Measurements from ENCODE around the gene NPIPB6. TPM values are rescaled to one million over a fixed set of nuclear protein-coding genes. Genes with fewer than 3 reads are reported as not detected.

The NPIPB6 gene
- total RNA-seq, 1 donor from 2014 or later: 2.0 TPM

DNA sequence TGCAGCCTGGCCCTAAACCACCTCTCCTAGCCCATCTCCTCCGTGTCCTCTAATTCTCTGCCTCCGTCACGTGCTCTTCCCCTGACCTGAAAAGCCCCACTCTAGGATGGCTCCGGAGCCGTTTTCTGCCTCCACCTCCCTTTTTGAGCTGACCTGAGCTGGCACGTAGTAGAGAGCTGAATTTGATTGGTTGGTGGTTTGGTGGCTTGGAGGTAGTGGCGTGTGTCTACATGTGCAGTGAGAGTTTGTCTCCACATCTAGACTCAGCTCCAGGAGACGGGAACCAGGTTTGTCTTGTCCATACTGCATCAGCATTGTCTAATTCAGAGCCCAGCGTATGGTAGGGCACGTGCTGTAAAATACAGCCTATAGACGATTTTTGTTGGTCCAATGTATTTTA, 68.0 kb downstream of the NPIPB6 start:
- TF ChIP-seq, protein P1, sequence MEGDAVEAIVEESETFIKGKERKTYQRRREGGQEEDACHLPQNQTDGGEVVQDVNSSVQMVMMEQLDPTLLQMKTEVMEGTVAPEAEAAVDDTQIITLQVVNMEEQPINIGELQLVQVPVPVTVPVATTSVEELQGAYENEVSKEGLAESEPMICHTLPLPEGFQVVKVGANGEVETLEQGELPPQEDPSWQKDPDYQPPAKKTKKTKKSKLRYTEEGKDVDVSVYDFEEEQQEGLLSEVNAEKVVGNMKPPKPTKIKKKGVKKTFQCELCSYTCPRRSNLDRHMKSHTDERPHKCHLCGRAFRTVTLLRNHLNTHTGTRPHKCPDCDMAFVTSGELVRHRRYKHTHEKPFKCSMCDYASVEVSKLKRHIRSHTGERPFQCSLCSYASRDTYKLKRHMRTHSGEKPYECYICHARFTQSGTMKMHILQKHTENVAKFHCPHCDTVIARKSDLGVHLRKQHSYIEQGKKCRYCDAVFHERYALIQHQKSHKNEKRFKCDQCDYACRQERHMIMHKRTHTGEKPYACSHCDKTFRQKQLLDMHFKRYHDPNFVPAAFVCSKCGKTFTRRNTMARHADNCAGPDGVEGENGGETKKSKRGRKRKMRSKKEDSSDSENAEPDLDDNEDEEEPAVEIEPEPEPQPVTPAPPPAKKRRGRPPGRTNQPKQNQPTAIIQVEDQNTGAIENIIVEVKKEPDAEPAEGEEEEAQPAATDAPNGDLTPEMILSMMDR (conservative IDR thresholded peaks at IDR 0.05): no peak
- Mint-ChIP-seq H3K27ac (peak overlapping the region; percentile 51), H3K9me3 (no peaks in the 10 kb centered on the region), H3K4me3 (peak overlapping the region; percentile 83), H3K4me1 (ENCODE audit: unreplicated experiment) (peaks cover 20% of the 10 kb centered on the region), H3K27me3 (no peaks in the 10 kb centered on the region), H3K36me3 (no peaks in the 10 kb centered on the region)
- DNase-seq (ENCODE audit: extremely low spot score, unreplicated experiment): no peak

DNA sequence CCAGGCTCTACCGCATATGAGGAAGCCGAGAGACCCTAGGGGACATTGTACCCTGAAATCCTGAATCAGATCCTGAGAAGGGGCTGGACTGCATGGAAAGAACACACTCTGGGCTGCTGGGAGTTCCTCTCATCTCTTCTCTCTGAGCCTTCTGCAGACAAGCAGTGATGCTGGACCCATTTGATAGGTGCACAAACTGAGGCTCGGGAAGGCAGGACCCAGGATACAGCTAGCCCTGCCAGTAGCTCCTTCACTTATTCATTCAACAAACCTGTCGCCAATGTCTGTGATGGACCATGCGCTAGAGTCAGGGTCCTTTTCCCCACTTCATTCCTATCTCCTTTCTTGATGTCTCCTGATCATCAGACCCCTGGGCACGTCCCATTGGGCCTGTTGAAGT, 69.1 kb downstream of the NPIPB6 start:
- Mint-ChIP-seq H3K27ac (no peak overlapping the region), H3K27me3 (no peaks in the 10 kb centered on the region), H3K36me3 (no peaks in the 10 kb centered on the region), H3K4me1 (ENCODE audit: unreplicated experiment) (peaks cover 22% of the 10 kb centered on the region), H3K4me3 (peak overlapping the region; percentile 88), H3K9me3 (no peaks in the 10 kb centered on the region)
- no peak for DNase-seq (ENCODE audit: extremely low spot score, unreplicated experiment)
- TF ChIP-seq, protein P1 (conservative IDR thresholded peaks at IDR 0.05): no peak

DNA sequence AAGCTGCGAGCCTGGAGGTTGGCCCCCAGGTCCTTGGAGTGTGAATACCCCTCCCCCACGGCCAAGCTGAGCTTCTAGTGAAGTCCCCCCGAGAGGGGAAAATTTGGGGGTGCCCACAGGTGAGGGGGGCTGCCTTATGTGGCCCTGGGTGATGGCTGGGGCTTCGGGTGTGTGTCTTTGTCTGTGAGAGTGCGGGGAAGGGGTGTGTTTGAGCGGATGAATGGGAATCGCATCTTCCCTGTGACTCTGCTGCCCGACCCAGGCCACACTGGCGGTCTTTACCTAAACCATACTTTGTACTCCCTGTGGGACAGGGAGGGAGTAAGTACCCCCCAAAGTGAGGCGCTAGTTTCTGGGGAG, 69.7 kb downstream of the NPIPB6 start:
- TF ChIP-seq, protein P1 (conservative IDR thresholded peaks at IDR 0.05): no peak
- H3K27me3 Mint-ChIP-seq: no peaks in the 10 kb centered on the region
- peaks cover 25% of the 10 kb centered on the region for H3K4me1 Mint-ChIP-seq (ENCODE audit: unreplicated experiment)
- H3K4me3 Mint-ChIP-seq: peak overlapping the region; percentile 88
- peak overlapping the region; percentile 63 for H3K27ac Mint-ChIP-seq
- H3K9me3 Mint-ChIP-seq: no peaks in the 10 kb centered on the region
- no peak for DNase-seq (ENCODE audit: extremely low spot score, unreplicated experiment)
- no peaks in the 10 kb centered on the region for H3K36me3 Mint-ChIP-seq

DNA sequence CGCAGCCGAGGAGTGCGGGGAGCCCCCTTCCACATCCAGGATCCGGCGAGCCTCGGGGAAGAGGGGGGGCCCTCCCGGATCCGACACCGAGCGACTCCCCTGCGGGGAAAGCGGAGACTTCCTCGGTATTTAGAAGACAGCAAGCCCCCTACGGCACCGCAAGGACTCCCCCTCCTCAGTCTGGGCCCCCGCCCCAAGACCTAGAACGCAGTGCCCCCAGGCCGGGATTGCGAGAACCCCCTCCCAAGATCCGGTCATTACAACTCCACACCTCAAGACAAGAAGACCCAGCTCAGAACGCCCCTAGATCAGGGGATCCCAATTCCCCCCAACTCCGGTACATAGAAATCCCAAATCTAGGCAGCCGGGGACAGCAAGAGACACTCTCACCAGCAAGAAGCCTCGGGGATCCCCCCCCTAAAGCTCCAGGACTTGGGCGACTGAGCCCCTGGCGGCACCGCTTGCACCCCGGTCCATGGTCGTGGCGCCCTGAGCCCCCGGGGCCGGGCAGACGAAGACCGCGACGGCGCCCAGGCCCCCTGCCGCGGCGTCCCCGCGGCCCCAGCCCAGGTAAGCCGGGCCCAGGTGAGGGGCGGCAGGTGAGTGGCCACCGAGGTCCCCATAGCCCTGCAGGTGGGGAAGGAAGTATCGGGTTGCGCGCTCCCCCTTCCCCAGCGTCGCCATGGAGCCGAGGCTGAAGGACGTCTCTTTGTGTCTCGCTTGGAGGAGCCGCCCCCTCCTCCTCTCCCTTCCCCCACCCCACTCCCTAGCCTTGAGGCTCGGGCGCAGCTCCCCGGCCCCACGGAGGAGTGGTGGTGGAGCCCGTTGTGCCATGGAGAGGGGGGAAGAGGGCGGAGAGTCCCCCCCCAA, 70.3 kb downstream of the NPIPB6 start:
- TF ChIP-seq, protein P1 (conservative IDR thresholded peaks at IDR 0.05): no peak
- Mint-ChIP-seq H3K27ac (peak overlapping the region; percentile 63), H3K9me3 (no peaks in the 10 kb centered on the region), H3K36me3 (no peaks in the 10 kb centered on the region), H3K4me1 (ENCODE audit: unreplicated experiment) (peaks cover 19% of the 10 kb centered on the region), H3K27me3 (no peaks in the 10 kb centered on the region), H3K4me3 (peak overlapping the region; percentile 91)
- DNase-seq (ENCODE audit: extremely low spot score, unreplicated experiment): no peak

Small RNA genes lying within 50 kb of the gene (microRNA-seq; reads per million reads assigned to microRNA genes)
- gene MIR6862-1: not detected

Other genes starting within 250 kb of the NPIPB6 start
- 111 and 118 TPM in 2 replicates for gene XPO6, start 151.5 kb downstream of the NPIPB6 start, total RNA-seq (ENCODE audit: low replicate concordance)
- gene SBK1, start 71.0 kb downstream of the NPIPB6 start, total RNA-seq (ENCODE audit: low replicate concordance): 29.8 and 31.9 TPM in 2 replicates
- gene EIF3CL, start 40.3 kb upstream of the NPIPB6 start, total RNA-seq (ENCODE audit: low replicate concordance): 83.1 and 83.2 TPM in 2 replicates
- not detected in 2 replicates for gene NPIPB7, start 108.8 kb upstream of the NPIPB6 start, total RNA-seq (ENCODE audit: low replicate concordance)
- gene CLN3, start 128.6 kb upstream of the NPIPB6 start, total RNA-seq (ENCODE audit: low replicate concordance): 36.0 and 56.3 TPM in 2 replicates
- gene APOBR, start 131.1 kb upstream of the NPIPB6 start, total RNA-seq (ENCODE audit: low replicate concordance): 0.14 and 0.21 TPM in 2 replicates
- gene IL27, start 143.3 kb upstream of the NPIPB6 start, total RNA-seq (ENCODE audit: low replicate concordance): not detected in 2 replicates
- gene NUPR1, start 175.5 kb upstream of the NPIPB6 start, total RNA-seq (ENCODE audit: low replicate concordance): 1.2 and 4.8 TPM in 2 replicates
- gene SGF29, start 190.4 kb upstream of the NPIPB6 start, total RNA-seq (ENCODE audit: low replicate concordance): 21.4 and 29.6 TPM in 2 replicates
- gene SULT1A2, start 233.5 kb upstream of the NPIPB6 start, total RNA-seq (ENCODE audit: low replicate concordance): 3.5 and 14.2 TPM in 2 replicates
- 15.9 and 22.2 TPM in 2 replicates for gene SULT1A1, start 246.5 kb upstream of the NPIPB6 start, total RNA-seq (ENCODE audit: low replicate concordance)